ENCODE results near the gene IKZF4.
"Not testable (repeated sequence)": the region's sequence is repeated elsewhere in the genome, so short reads cannot be mapped to it uniquely, and the experiment has no call there.

Gene IKZF4

GRCh38 chr12:55978393-55978792 lies 42.5 kb upstream of the IKZF4 start:
- no peak for DNase-seq (ENCODE audit: low read depth)
- no peak overlapping the region for H3K4me3 ChIP-seq (ENCODE audit: control insufficient read depth, low read depth, low read length)

GRCh38 chr12:55979069-55979468 lies 41.8 kb upstream of the IKZF4 start:
- no peak for DNase-seq (ENCODE audit: low read depth)
- no peak for TF ChIP-seq CTCF (IDR thresholded peaks at IDR 0.05; ENCODE audit: control insufficient read depth, insufficient read depth, low read depth, low read length, missing control alignments)
- H3K4me3 ChIP-seq (ENCODE audit: control insufficient read depth, low read depth, low read length) = no peak overlapping the region

More at GRCh38 chr12:55978393-55978792, 42.5 kb upstream of the IKZF4 start:
- no peak for TF ChIP-seq CTCF (IDR thresholded peaks at IDR 0.05; ENCODE audit: control insufficient read depth, insufficient read depth, low read depth, low read length, missing control alignments)

- not testable (repeated sequence) for H3K4me3 ChIP-seq (ENCODE audit: control insufficient read depth, low read depth, low read length); DNase-seq (ENCODE audit: low read depth)
Measured at GRCh38 chr12:55981882-55982281, 39.0 kb upstream of the IKZF4 start.

GRCh38 chr12:55982319-55982936 lies 38.4 kb upstream of the IKZF4 start:
- DNase-seq (ENCODE audit: low read depth) = no peak
- no peak overlapping the region for H3K4me3 ChIP-seq (ENCODE audit: control insufficient read depth, low read depth, low read length)
- no peak for TF ChIP-seq CTCF (IDR thresholded peaks at IDR 0.05; ENCODE audit: control insufficient read depth, insufficient read depth, low read depth, low read length, missing control alignments)

- no peak for DNase-seq (ENCODE audit: low read depth)
- H3K4me3 ChIP-seq (ENCODE audit: control insufficient read depth, low read depth, low read length) = no peak overlapping the region
- no peak for TF ChIP-seq CTCF (IDR thresholded peaks at IDR 0.05; ENCODE audit: control insufficient read depth, insufficient read depth, low read depth, low read length, missing control alignments)
Measured at GRCh38 chr12:55983232-55983842, 37.5 kb upstream of the IKZF4 start.

- TF ChIP-seq CTCF (IDR thresholded peaks at IDR 0.05; ENCODE audit: control insufficient read depth, insufficient read depth, low read depth, low read length, missing control alignments) = no peak
- no peak overlapping the region for H3K4me3 ChIP-seq (ENCODE audit: control insufficient read depth, low read depth, low read length)
- DNase-seq (ENCODE audit: low read depth) = no peak
Measured at GRCh38 chr12:55984861-55985260, 36.0 kb upstream of the IKZF4 start.

- TF ChIP-seq CTCF (IDR thresholded peaks at IDR 0.05; ENCODE audit: control insufficient read depth, insufficient read depth, low read depth, low read length, missing control alignments) = no peak
- no peak overlapping the region for H3K4me3 ChIP-seq (ENCODE audit: control insufficient read depth, low read depth, low read length)
- DNase-seq (ENCODE audit: low read depth) = no peak
Measured at GRCh38 chr12:55985341-55985740, 35.5 kb upstream of the IKZF4 start.

- DNase-seq (ENCODE audit: low read depth); H3K4me3 ChIP-seq (ENCODE audit: control insufficient read depth, low read depth, low read length): not testable (repeated sequence)
Measured at GRCh38 chr12:55985976-55986375, 34.9 kb upstream of the IKZF4 start.
